Esophagus squamous epithelium (tissue), 5 donors: Measurements from ENCODE around the gene TMTC2. TPM values are rescaled to one million over a fixed set of nuclear protein-coding genes. Genes with fewer than 3 reads are reported as not detected.

Experiments used
- DNase-seq: peaks from one replicate; lab custom pipeline; 2025; lab: John Stamatoyannopoulos, UW
- H3K27ac ChIP-seq, 4 donors: fragments of 200-600 bp; sonication (generic); one replicate each; pipeline ENCODE4 v1.5.1; 2016 to 2019; ENCODE audit warnings: mild to moderate bottlenecking in 1 of 4
- H3K27me3 ChIP-seq, 4 donors: fragments of 200-600 bp; sonication (generic); 1 replicate in 3 of 4; 2 replicates in 1 of 4; pipeline versions ENCODE4 v1.5.1 to v1.6.0; 2017 to 2021; ENCODE audit warnings: antibody characterized with exemption in 1 of 4
- H3K36me3 ChIP-seq, 3 donors: fragments of 200-600 bp; sonication (generic); one replicate each; pipeline ENCODE4 v1.5.1; 2016 to 2019
- H3K4me1 ChIP-seq, 3 donors: fragments of 200-600 bp; sonication (generic); one replicate each; pipeline ENCODE4 v1.5.1; 2017 to 2019
- H3K4me3 ChIP-seq, 4 donors: fragments of 200-600 bp; sonication (generic); 1 replicate in 3 of 4; 2 replicates in 1 of 4; pipeline ENCODE4 v1.5.1; 2016 to 2019; ENCODE audit warnings: mild to moderate bottlenecking in 2 of 4, moderate library complexity in 1 of 4
- H3K9me3 ChIP-seq, 3 donors: fragments of 200-600 bp; sonication (generic); one replicate each; pipeline ENCODE4 v1.5.1; 2016 to 2019
- POLR2A ChIP-seq, 4 donors: fragments of 450-650 bp; IDR thresholded peaks; one replicate each; pipeline ENCODE4 v1.6.1; 2017; ENCODE audit warnings: antibody characterized with exemption in 4 of 4, mild to moderate bottlenecking in 4 of 4, moderate library complexity in 3 of 4
- WGBS, 2 donors: methylation state at CpG; one replicate each; pipeline ENCODE4 v1.1.5; 2018; 5-methylcytosine and 5-hydroxymethylcytosine counted together
- intact Hi-C: fragments of 100-400 bp; cut with DNase I; formaldehyde crosslinking; loops from one replicate; pipeline ENCODE4 v1.15.0; 2022
- total RNA-seq, 4 donors: library from RNA; depleted of rRNA; stranded (reverse); fragments of >200 nt; gene quantifications; one replicate each; pipeline ENCODE4 v1.1.0, GENCODE V29; 2016
- TF ChIP-seq, protein P1 (sequence below), 6 experiments: fragments of 450-650 bp in 4 of 6; fragments of 200-600 bp in 2 of 6; sonication (generic) in 2 of 6; IDR thresholded peaks; one replicate each; pipeline ENCODE4 v1.5.1; 2016 to 2019; ENCODE audit warnings: antibody characterized with exemption in 6 of 6, mild to moderate bottlenecking in 4 of 6, moderate library complexity in 4 of 6
- donor health status: DM: yes; HTN: yes; CAD: no.

Gene TMTC2
- total RNA-seq, 4 donors from 2014 or later = 18.3 to 27.0 (median 21.8) TPM

DNA sequence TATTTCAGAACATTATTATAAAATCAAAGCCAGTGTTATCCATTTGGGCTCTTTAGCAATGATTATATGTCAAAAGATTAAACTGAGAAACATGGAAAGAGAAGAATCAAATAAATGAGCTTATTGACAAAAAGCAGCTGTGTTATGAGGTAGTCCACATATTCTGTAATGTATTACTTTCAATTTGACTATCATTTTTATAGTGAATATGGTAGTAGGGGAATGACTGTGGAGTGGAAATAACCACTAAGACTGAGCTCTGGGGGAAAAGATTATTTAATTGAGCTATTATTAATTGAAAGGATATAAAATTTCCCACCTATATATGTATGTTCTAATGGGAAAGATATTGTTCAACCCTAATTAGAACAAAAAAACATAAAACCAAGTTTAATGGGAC is 381.3 kb downstream of the TMTC2 start:
- TF ChIP-seq, protein P1, sequence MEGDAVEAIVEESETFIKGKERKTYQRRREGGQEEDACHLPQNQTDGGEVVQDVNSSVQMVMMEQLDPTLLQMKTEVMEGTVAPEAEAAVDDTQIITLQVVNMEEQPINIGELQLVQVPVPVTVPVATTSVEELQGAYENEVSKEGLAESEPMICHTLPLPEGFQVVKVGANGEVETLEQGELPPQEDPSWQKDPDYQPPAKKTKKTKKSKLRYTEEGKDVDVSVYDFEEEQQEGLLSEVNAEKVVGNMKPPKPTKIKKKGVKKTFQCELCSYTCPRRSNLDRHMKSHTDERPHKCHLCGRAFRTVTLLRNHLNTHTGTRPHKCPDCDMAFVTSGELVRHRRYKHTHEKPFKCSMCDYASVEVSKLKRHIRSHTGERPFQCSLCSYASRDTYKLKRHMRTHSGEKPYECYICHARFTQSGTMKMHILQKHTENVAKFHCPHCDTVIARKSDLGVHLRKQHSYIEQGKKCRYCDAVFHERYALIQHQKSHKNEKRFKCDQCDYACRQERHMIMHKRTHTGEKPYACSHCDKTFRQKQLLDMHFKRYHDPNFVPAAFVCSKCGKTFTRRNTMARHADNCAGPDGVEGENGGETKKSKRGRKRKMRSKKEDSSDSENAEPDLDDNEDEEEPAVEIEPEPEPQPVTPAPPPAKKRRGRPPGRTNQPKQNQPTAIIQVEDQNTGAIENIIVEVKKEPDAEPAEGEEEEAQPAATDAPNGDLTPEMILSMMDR (IDR thresholded peaks at IDR 0.05) = no peak
- TF ChIP-seq POLR2A (IDR thresholded peaks at IDR 0.05) = no peak
- intact Hi-C loops = no loop called here

DNA sequence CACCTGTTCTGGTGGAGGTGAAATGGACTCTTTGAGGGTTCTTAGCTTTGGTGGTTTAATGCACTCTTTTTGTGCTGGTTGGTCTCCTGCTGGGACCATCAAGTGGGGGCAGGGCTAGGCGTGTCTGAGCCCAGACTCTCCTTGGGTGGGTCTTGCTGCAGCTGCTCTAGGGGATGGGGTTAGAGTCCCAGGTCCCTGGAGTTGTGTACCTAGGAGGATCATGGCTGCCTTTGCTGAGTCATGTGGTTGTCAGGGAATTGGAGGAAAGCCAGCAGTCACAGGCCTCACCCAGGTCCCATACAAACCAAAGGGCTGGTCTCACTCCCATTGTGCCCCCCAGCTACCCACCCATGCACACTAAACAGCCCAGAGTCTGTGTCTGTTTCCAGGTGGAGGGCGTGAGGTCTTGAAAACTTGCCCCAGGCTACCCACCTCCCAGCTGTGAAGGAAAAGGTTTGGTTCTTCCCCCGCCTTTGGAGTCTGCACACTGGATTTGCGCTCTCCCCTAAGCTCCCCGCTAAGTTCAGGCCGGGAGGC is 387.7 kb downstream of the TMTC2 start:
- TF ChIP-seq, protein P1 (IDR thresholded peaks at IDR 0.05) = no peak
- TF ChIP-seq POLR2A (IDR thresholded peaks at IDR 0.05) = no peak
- Histone ChIP-seq H3K27ac (no peak overlapping the region), H3K27me3 (no peaks in the 10 kb centered on the region), H3K36me3 (peaks cover 0 to 9% (median 0%) of the 10 kb centered on the region in 3 donors), H3K4me3 (no peak overlapping the region), H3K9me3 (no peaks in the 10 kb centered on the region), H3K4me1 (no peaks in the 10 kb centered on the region)
- no peak for DNase-seq
- intact Hi-C loops = no loop called here
- 93 to 97% methylated on average over 4 to 5 of the region's 6 CpGs for WGBS, 2 donors

More for the DNA sequence above, 381.3 kb downstream of the TMTC2 start:
- Histone ChIP-seq H3K27me3 (no peaks in the 10 kb centered on the region), H3K9me3 (no peaks in the 10 kb centered on the region), H3K4me3 (no peak overlapping the region), H3K36me3 (peaks cover 0 to under 1% (median 0%) of the 10 kb centered on the region in 3 donors), H3K4me1 (no peaks in the 10 kb centered on the region), H3K27ac (no peak overlapping the region)
- no peak for DNase-seq

GRCh38 chr12:83075471-83075870 is 388.8 kb downstream of the TMTC2 start:
- no peak overlapping the region for H3K27ac ChIP-seq
- WGBS, 2 donors = 80 to 96% methylated on average over 1 of the region's 1 CpG
- H3K9me3 ChIP-seq = no peaks in the 10 kb centered on the region
- H3K4me3 ChIP-seq = no peak overlapping the region
- no peaks in the 10 kb centered on the region for H3K4me1 ChIP-seq
- no peak for TF ChIP-seq POLR2A (IDR thresholded peaks at IDR 0.05)
- TF ChIP-seq, protein P1 (IDR thresholded peaks at IDR 0.05) = no peak
- DNase-seq = no peak
- H3K36me3 ChIP-seq = peaks cover 0 to 9% (median 0%) of the 10 kb centered on the region in 3 donors
- intact Hi-C loops = no loop called here
- no peaks in the 10 kb centered on the region for H3K27me3 ChIP-seq

DNA sequence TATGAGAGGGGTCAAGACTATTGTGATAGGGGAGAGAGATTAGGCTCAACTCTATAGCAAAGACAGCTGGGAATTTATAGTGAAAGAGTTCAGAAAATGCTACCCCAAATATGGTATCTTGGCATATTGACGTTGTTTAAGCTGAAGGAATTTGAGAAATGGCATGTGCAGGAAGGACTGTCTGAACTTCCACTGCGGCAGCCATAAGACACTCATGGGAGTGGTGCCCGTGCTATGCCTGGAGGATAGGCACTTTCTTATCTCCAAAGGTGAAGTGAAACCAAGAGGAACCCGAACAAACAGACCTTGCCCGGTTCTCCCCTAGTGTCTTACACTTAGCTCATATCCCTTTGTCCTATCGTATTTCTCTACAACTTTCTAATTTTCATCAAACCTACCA is 390.3 kb downstream of the TMTC2 start:
- DNase-seq = no peak
- Histone ChIP-seq H3K4me1 (no peaks in the 10 kb centered on the region), H3K36me3 (peaks cover 0 to 9% (median 0%) of the 10 kb centered on the region in 3 donors), H3K27ac (no peak overlapping the region), H3K4me3 (no peak overlapping the region), H3K9me3 (no peaks in the 10 kb centered on the region), H3K27me3 (no peaks in the 10 kb centered on the region)
- intact Hi-C loops = no loop called here
- no peak for TF ChIP-seq POLR2A (IDR thresholded peaks at IDR 0.05)
- TF ChIP-seq, protein P1 (IDR thresholded peaks at IDR 0.05) = no peak
- 83 to 88% methylated on average over 6 of the region's 6 CpGs for WGBS, 2 donors

DNA sequence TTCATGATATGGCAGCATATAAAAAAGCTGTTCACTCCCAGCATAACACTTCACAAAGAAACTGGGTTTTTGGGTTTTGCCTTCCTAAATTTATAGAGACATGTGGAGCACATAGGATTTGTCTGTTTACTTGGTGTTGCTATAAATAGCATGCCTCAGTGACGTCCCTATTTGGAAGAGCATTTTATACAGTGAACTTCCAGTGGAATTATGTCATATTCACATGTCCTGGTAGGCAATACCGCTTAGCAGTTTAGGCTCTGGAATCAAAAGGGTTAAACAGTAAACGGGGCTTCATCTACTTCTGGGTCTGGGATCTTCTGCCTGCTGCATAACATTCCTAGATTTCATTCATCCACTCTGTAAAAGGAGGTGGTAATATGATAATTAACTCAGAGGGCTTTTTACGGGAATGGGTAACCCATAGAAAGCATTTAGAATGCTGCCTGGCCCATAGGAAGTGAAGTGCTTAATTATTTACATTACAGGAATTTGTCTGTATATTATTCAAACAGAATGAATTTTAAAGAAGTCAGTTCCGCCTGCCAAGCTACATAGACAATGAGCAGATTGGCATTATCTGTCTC is 396.1 kb downstream of the TMTC2 start:
- no peak for DNase-seq
- WGBS, 2 donors = 55 to 56% methylated on average over 5 of the region's 5 CpGs
- TF ChIP-seq POLR2A (IDR thresholded peaks at IDR 0.05) = no peak
- TF ChIP-seq, protein P1 (IDR thresholded peaks at IDR 0.05) = no peak
- no peak overlapping the region for H3K4me3 ChIP-seq
- H3K36me3 ChIP-seq = no peaks in the 10 kb centered on the region
- H3K27me3 ChIP-seq = no peaks in the 10 kb centered on the region
- H3K4me1 ChIP-seq = no peaks in the 10 kb centered on the region
- intact Hi-C loops = no loop called here
- no peak overlapping the region for H3K27ac ChIP-seq
- H3K9me3 ChIP-seq = no peaks in the 10 kb centered on the region
